ENCODE data around the gene EMILIN2. TPM values are rescaled to one million over a fixed set of nuclear protein-coding genes. Genes with fewer than 3 reads are reported as not detected.

EMILIN2 gene
- total RNA-seq, 3 donors from 2014 or later (not counting 1 experiment from before 2014, with no cell fraction given) = 8.4 to 25.6 (median 9.8) TPM

DNA sequence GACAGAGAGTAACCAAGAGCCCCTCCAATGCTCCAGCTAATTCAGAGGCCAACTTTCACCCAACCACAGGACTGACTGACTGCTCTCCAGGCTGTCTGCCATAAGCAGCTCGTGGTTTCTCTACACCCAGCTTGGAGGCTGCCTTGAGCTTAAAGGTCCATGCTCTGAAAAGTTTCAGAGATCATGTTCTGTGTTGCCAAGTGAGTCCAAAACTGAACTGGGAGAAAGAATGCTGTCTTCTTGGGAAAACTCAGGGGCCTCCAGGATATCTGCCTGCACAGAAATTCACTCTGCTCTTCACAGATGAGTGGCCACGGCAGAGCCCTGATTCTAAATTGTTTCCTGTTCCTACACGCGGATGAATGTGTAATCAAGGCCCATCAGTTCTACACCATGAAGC, 115.0 kb downstream of the EMILIN2 start:
- peaks cover 2% of the 10 kb centered on the region for H3K36me3 ChIP-seq (ENCODE audit: control insufficient read depth, insufficient read depth, low read length)
- no peaks in the 10 kb centered on the region for H3K27me3 Mint-ChIP-seq (ENCODE audit: low read depth in 2 of 2)
- H3K27me3 ChIP-seq (ENCODE audit: control insufficient read depth, insufficient read depth, low read length) = no peaks in the 10 kb centered on the region
- 2% methylated on average over 4 of the region's 4 CpGs for WGBS (ENCODE audit: insufficient coverage)
- no peak overlapping the region for H3K4me3 ChIP-seq (ENCODE audit: low read length)
- no peaks in the 10 kb centered on the region for H3K9me3 Mint-ChIP-seq
- no peaks in the 10 kb centered on the region for H3K9me3 ChIP-seq (ENCODE audit: control insufficient read depth, insufficient read depth, low read length)
- peak in 1 of 2 donors; percentile 54 for DNase-seq
- peak overlapping the region; percentile 91 for H3K27ac ChIP-seq (ENCODE audit: low read length)
- H3K4me3 Mint-ChIP-seq = peak overlapping the region; percentile 89
- intact Hi-C loops (cut with micrococcal nuclease) = loop anchor here (2.0 to 5.0 kb wide), 2 partner anchors 487 to 640 kb away; no protein-coding TSS in a partner anchor
- H3K4me1 Mint-ChIP-seq = peaks cover 69 to 78% of the 10 kb centered on the region in 2 donors
- ATAC-seq = peak in 2 of 3 donors; percentile 14 to 18
- TF ChIP-seq, protein P1, sequence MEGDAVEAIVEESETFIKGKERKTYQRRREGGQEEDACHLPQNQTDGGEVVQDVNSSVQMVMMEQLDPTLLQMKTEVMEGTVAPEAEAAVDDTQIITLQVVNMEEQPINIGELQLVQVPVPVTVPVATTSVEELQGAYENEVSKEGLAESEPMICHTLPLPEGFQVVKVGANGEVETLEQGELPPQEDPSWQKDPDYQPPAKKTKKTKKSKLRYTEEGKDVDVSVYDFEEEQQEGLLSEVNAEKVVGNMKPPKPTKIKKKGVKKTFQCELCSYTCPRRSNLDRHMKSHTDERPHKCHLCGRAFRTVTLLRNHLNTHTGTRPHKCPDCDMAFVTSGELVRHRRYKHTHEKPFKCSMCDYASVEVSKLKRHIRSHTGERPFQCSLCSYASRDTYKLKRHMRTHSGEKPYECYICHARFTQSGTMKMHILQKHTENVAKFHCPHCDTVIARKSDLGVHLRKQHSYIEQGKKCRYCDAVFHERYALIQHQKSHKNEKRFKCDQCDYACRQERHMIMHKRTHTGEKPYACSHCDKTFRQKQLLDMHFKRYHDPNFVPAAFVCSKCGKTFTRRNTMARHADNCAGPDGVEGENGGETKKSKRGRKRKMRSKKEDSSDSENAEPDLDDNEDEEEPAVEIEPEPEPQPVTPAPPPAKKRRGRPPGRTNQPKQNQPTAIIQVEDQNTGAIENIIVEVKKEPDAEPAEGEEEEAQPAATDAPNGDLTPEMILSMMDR (IDR thresholded peaks at IDR 0.05) = no peak
- H3K27ac Mint-ChIP-seq = peak overlapping the region; percentile 98 to 99
- no peaks in the 10 kb centered on the region for H3K36me3 Mint-ChIP-seq
- H3K4me1 ChIP-seq (ENCODE audit: control insufficient read depth, insufficient read depth, low read length) = peaks cover 62% of the 10 kb centered on the region

DNA sequence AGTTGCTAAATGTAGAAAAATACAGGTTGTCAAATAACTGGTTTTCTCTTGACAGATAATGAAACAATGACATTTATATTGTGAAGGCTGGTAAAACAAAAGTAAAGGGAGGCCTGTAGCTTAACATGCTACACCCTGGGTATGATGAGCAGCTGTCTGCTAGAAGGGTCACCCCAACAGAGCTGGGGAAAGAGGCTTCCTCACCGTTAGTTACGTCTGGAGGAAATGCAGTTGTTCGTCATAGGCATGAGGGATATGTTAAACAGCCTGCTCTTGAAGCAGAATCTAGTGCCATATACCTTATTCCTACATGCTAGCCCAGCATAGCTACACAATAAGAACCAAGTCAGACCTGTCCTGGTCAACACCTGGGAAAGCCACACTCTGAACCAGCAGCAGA, 116.2 kb downstream of the EMILIN2 start:
- H3K4me1 ChIP-seq (ENCODE audit: control insufficient read depth, insufficient read depth, low read length) = peaks cover 64% of the 10 kb centered on the region
- no peaks in the 10 kb centered on the region for H3K9me3 Mint-ChIP-seq
- peak; percentile 33 to 86 for DNase-seq

DNA sequence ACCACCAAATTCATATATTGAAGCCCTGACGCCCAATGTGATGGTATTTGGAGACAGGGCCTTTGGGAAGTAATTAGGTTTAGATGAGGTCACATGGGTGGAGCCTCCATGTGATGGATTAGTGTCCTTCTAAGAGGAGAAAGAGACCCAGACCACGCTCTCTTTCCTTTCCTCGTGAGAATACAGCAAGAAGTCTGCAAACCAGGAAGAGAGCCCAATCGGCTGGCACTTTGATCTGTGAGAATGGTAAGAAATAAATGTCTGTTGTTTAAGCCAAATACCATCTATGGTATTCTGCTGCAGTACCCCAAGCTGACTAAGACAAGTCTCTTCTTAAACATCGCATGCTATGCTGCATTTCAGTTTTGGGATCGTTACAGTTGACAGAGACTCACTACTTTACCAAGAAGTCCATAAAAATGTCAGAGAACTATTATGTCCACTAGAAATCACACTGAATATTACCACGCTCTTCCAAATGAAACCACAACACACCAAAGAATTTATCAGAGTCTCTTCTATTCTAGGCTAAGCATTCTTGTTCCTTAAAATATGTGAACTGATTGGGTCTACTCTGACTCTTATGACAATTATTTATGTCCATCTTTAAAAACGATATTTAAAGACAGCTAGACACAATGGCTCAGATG, 117.7 kb downstream of the EMILIN2 start:
- H3K27ac Mint-ChIP-seq = peak overlapping the region; percentile 48 to 98
- no peak overlapping the region for H3K4me3 ChIP-seq (ENCODE audit: low read length)
- H3K27ac ChIP-seq (ENCODE audit: low read length) = peak overlapping the region; percentile 13
- no peaks in the 10 kb centered on the region for H3K9me3 ChIP-seq (ENCODE audit: control insufficient read depth, insufficient read depth, low read length)
- DNase-seq (peak in 1 of 2 donors; percentile 54), ATAC-seq (no peak)
- TF ChIP-seq, protein P1 (IDR thresholded peaks at IDR 0.05) = no peak
- no peaks in the 10 kb centered on the region for H3K9me3 Mint-ChIP-seq
- H3K36me3 ChIP-seq (ENCODE audit: control insufficient read depth, insufficient read depth, low read length) = no peaks in the 10 kb centered on the region
- peaks cover 66 to 79% of the 10 kb centered on the region in 2 donors for H3K4me1 Mint-ChIP-seq
- WGBS (ENCODE audit: insufficient coverage) = 84% methylated on average over 7 of the region's 8 CpGs
- H3K27me3 Mint-ChIP-seq (ENCODE audit: low read depth in 2 of 2) = no peaks in the 10 kb centered on the region
- H3K4me3 Mint-ChIP-seq = peak overlapping the region; percentile 61
- intact Hi-C loops (cut with micrococcal nuclease) = loop anchor here (5.0 kb wide), 1 partner anchor 638 kb away; no protein-coding TSS in a partner anchor
- H3K36me3 Mint-ChIP-seq = no peaks in the 10 kb centered on the region
- no peaks in the 10 kb centered on the region for H3K27me3 ChIP-seq (ENCODE audit: control insufficient read depth, insufficient read depth, low read length)
- peaks cover 70% of the 10 kb centered on the region for H3K4me1 ChIP-seq (ENCODE audit: control insufficient read depth, insufficient read depth, low read length)

More for the DNA sequence above, 116.2 kb downstream of the EMILIN2 start:
- Histone ChIP-seq H3K4me3 (ENCODE audit: low read length) (no peak overlapping the region), H3K27ac (ENCODE audit: low read length) (peak overlapping the region; percentile 91), H3K27me3 (ENCODE audit: control insufficient read depth, insufficient read depth, low read length) (no peaks in the 10 kb centered on the region), H3K36me3 (ENCODE audit: control insufficient read depth, insufficient read depth, low read length) (no peaks in the 10 kb centered on the region), H3K9me3 (ENCODE audit: control insufficient read depth, insufficient read depth, low read length) (no peaks in the 10 kb centered on the region)
- Mint-ChIP-seq H3K27me3 (ENCODE audit: low read depth in 2 of 2) (no peaks in the 10 kb centered on the region), H3K27ac (peak overlapping the region; percentile 98 to 99), H3K36me3 (no peaks in the 10 kb centered on the region), H3K4me3 (peak overlapping the region; percentile 79), H3K4me1 (peaks cover 64 to 78% of the 10 kb centered on the region in 2 donors)
- TF ChIP-seq, protein P1 (IDR thresholded peaks at IDR 0.05) = no peak
- intact Hi-C loops (cut with micrococcal nuclease) = loop anchor here (5.0 kb wide), 1 partner anchor 639 kb away; no protein-coding TSS in a partner anchor
- 4% methylated on average over 3 of the region's 3 CpGs for WGBS (ENCODE audit: insufficient coverage)
- peak; percentile 66 to 84 (median 72) for ATAC-seq

Other genes with a start within 250 kb of the EMILIN2 start
- gene SMCHD1, start 191.3 kb upstream of the EMILIN2 start, total RNA-seq = 100 to 1,000 TPM; 200 to 240 (median 203) TPM
- gene LPIN2, start 166.1 kb downstream of the EMILIN2 start, total RNA-seq = 10 to 100 TPM; 32.9 to 58.8 (median 57.1) TPM